Muscle of arm (tissue), 12 donors: ENCODE measurements around the gene CYP26B1. TPM values are rescaled to one million over a fixed set of nuclear protein-coding genes. Genes with fewer than 3 reads are reported as not detected.

Source experiments
- DNase-seq: peaks from one replicate; pipeline ENCODE4 v3.0.0-alpha.2; 2013
- polyA plus RNA-seq, 12 donors: library from polyadenylated mRNA; unstranded; fragments of 120-200 nt; gene quantifications; one replicate each; pipeline ENCODE4 v1.2.1, GENCODE V29; 2013; ENCODE audit not compliant: insufficient read length in 12 of 12

Gene CYP26B1
- polyA plus RNA-seq, 12 donors, result 6.0 to 20.3 (median 11.4) TPM; not detected in 1

DNA sequence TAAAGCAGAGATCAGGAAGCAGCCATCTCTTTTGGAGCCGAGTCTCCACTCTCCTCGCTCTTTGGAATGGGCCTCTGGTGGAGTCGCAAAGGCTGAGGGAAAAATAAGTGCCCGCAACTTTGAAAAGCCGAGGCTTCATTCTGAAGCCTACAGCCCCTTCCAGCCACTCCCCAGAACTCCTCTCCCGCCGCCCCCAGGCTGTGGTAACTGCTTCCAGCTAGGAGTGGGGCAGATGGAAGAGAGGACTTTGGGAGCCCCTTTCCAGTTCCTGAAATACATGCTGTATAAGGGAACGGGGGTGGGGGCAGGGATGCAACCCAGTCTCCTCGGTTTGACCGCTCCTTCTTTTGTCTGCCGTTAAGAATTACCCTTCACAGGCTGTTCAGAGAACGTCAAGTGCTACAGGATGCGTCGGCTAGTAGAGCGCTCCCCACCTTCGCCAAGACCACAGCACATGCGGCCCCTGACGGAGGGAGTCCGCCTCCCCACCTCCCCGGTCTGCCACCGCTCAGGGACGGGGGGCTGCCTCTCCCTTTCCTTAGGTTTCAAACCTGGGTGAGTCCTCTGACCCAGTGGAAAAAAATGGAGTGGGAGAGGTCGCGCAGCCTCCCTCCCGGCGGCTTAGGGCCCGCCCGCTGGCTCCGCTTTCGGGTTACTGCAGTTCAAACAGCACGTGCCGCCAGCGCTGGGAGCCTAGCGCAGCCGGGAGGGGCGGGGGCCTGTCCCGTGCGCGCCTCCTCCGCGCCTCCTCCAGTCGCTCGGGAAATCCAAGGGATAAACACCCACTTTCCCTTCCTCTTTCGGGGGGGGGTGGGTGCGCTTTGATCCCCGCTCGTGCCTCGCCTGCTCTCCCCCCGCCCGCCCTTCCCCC, 4.9 kb downstream of the CYP26B1 start:
- DNase-seq, result peak; percentile 86

DNA sequence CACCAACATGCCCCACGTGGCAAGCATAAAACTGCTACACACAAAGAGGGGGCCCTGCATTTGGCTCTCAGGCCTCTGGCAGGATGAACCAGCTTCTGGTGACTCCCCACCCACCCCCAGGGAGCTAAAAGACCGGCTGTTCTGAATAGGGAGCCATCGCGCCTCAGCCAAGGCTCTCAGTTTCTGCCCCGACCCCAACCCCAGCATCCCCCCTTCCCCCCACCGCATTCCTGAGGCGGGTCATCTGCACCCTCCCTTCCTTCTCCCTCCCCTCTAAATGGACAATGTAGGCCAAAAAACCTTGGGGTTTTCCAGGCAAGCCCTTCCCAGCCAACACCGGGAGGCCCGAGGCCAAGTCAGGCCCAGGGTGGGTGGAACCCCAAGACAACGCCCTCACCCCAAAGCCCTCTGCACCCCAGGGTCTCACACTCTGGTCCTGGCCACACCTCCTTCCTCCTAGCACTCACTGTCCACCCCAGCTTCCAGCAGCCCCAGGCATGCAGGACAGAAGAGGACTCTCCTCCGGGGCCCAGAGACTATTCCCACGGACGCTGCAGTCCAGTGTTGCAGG, 5.7 kb downstream of the CYP26B1 start:
- no peak for DNase-seq

- no peak for DNase-seq
Observed at GRCh38 chr2:72141032-72141645, 6.5 kb downstream of the CYP26B1 start.

- no peak for DNase-seq
Observed at GRCh38 chr2:72140621-72140960, 7.1 kb downstream of the CYP26B1 start.

GRCh38 chr2:72139874-72140620, 7.6 kb downstream of the CYP26B1 start:
- no peak for DNase-seq

DNA sequence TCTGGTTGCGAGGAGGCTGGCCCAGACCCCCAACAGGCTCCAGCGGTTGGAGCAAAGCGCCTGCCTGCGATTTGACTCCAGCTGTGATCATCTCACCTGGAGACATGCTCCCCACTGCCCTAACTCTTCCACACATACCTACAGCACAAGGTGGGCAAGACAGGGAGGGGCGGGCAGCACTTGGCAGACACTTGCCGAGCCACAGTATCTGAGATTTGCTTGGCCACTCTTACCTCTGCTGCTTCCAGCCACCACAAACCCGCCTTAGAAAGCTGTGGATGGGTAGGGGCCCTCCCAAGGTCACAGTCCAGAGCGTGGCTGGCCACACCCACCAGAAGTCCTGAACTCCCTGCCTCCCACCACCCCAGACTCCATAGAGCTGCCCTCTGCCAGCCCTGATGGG, 8.2 kb downstream of the CYP26B1 start:
- no peak for DNase-seq

DNA sequence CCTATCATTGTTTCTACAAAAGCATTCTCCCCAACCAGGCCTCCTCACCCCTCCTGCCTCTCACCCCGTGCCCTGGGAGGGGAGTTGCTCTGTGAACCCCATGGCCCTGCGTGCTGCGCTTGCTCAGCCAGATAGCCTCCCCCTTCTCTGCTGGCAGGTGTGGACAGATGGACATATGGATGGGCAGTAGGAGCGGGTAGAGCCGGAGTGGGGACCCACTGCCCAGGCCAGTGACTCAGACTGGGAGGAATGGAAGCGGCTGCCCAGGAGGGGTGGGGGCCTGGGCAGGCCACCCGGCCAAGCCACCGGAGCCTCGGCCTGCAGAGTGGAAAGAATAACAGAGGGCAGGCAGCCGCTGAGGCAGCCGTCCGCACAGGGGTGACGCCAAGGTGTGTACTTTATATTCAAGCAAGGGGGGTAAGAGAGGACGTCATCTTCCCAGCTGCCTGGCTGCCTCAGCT, 8.7 kb downstream of the CYP26B1 start:
- no peak for DNase-seq

GRCh38 chr2:72138011-72138881, 9.4 kb downstream of the CYP26B1 start:
- no peak for DNase-seq

DNA sequence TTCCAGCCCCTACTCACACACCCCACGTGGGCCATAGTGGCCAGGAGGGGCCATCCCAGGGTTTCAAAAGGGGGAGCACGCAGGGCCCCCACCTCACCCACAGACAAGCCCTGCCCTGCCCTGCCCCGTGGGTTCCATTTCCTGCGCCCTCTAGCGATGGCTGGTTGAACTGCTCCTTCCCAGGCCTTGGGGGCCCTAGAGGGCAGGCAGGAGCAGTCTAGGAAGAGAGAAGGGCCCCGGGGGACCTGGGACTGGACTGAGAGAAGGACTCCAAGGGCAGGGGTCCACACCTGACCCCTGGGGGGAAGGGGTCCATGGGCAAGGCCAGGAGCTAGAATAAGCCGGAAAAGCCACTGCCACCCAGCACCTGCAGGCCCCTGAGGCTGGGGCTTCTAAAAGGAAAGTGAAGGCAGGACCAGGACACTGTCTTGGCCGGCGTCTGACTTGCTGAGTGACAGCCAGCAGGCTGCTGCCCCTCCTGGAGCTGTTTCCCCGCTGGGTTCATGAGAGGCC, 10.1 kb downstream of the CYP26B1 start:
- DNase-seq, result no peak

DNA sequence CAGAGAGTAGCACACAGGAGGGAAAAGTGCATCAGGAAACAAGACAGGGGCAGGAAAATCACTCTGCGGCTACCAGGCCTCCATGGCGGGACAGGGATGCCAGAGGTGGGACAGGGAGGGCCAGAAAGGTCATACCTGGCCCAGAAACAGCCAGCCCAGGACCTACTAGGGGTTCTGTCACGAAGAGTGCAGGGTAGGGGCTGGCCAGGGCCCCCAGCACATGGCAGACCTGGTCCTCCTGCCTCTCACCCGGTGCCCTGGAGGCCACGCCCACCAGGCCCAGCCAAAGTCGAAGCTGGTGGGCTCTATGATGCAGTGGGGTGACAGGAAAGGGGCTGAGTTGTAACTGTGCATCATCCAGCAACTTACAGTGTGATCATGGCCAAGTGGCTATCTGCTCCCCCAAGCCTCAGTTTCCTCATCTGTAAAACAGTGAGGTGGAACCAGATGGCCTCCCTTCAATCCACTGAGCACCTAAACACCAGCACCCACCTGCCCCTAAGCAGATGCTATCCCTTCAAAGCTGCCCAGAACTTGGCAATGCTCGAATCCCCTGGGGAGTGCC, 10.6 kb downstream of the CYP26B1 start:
- DNase-seq, result no peak

GRCh38 chr2:72136331-72136730, 11.3 kb downstream of the CYP26B1 start:
- DNase-seq, result no peak

- DNase-seq, result no peak
Observed at GRCh38 chr2:72135921-72136320, 11.7 kb downstream of the CYP26B1 start.

DNA sequence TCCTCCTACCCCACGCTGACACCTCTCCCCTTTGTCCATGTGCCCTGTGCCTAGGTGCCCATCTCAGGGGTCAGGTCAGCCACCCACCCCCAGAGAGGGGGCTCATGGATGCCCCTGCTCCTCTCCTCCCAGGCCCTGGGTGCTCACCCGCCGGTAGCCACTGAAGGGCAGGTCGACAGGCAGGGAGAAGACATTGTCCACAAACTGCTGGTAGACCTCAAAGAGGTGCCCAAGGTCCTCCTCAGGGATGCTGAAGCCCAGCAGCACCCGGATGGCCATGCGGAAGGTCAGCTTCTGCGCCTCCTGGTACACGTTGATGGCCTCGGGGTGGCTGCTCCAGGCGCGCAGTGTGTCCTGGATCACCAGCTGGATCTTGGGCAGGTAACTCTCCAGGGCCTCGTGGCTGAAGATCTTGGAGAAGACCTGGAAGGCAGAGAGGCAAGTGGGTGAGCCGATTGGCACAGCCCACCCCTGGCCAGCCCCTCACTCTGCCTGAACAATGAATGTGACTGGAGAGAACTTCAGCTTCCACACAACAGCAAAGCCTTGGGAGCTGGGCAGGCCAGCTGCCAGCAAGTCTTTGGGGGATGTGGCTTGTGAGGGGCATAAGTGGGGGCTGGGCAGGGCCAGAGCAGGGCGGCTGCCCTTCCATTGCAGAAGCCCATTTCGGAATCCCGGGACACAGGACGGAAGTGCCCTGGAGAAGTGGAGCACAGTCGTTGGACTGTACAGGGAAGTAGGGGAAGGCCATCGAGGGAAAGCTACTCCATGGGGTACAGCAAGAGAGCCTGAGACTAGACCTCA, 12.5 kb downstream of the CYP26B1 start:
- no peak for DNase-seq

- no peak for DNase-seq
Observed at GRCh38 chr2:72134408-72134996, 13.2 kb downstream of the CYP26B1 start.

GRCh38 chr2:72133721-72134407, 13.8 kb downstream of the CYP26B1 start:
- no peak for DNase-seq

GRCh38 chr2:72132981-72133720, 14.5 kb downstream of the CYP26B1 start:
- DNase-seq, result no peak

- no peak for DNase-seq
Observed at GRCh38 chr2:72131916-72132841, 15.5 kb downstream of the CYP26B1 start.
